K562 (cell line): Measurements from ENCODE around the gene TMEM129.

Experiments used
- ATF6 ChIP-seq: sonication (generic); formaldehyde crosslinking; IDR thresholded peaks from 2 replicates; pipeline ENCODE4 v1.4.0; 2020; ENCODE audit warnings: mild to moderate bottlenecking, missing genetic modification reagents
- FOXM1 ChIP-seq, 2 experiments: fragments of 450-650 bp in 1 of 2; sonication (generic) in 1 of 2; formaldehyde crosslinking in 1 of 2; IDR thresholded peaks; 2 replicates each; pipeline versions ENCODE4 v1.6.1 to v1.9.0; 2017 to 2022; ENCODE audit warnings: low read depth in 2 of 2, mild to moderate bottlenecking in 2 of 2, missing genetic modification reagents in 1 of 2, moderate library complexity in 1 of 2
- HDGF ChIP-seq: fragments of 450-650 bp; IDR thresholded peaks from 2 replicates; pipeline ENCODE4 v1.6.1; 2016
- NCOR1 ChIP-seq: fragments of 450-650 bp; IDR thresholded peaks from 2 replicates; pipeline ENCODE4 v1.6.1; 2016; ENCODE audit warnings: mild to moderate bottlenecking, moderate library complexity
- SRF ChIP-seq, 2 experiments: fragments of 250-450, 450-650 bp in 1 of 2; sonication (Bioruptor Pico) in 1 of 2; sonication (generic) in 1 of 2; formaldehyde crosslinking; IDR thresholded peaks; 2 replicates each; pipeline versions ENCODE4 v1.5.0 to v1.5.1; 2020 to 2022; ENCODE audit warnings: mild to moderate bottlenecking in 1 of 2, missing genetic modification reagents in 1 of 2
- ZKSCAN1 ChIP-seq: fragments of 150-350 bp; IDR thresholded peaks from 2 replicates; pipeline ENCODE4 v1.6.1; 2016; ENCODE audit warnings: low read depth, low read length
- ZNF511 ChIP-seq: sonication (generic); formaldehyde crosslinking; IDR thresholded peaks from 2 replicates; pipeline ENCODE4 v1.8.0; 2022; ENCODE audit warnings: mild to moderate bottlenecking, missing genetic modification reagents

DNA sequence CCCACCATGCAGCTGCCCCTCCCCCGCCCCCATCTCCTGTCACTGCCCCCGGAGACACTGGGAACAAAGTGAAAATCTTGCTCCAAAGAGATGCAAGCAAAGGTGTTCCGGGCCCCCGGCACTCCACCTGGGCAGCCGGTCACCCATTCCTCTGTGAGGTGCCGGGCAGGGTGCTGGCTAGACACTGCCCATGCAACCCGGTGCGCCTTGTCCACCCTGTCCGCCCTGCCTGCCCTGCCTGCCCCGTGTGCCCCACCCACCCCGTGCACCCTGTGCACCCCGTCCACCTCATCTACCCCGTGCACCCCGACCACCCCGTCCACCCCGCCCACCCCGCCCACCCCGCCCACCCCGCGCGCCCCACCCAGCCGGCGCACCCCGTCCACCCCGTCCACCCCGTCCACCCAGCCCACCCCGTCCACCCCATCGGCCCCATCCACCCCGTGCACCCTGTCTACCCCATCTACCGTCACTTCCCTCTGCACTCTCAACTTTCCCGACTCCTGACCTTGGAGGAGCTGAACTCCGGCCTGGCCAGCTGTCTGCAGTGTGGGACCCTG lies 40.1 kb upstream of the TMEM129 start:
- no peak for TF ChIP-seq FOXM1 (IDR thresholded peaks at IDR 0.05; ENCODE audit: low read depth)
- TF ChIP-seq FOXM1 (CRISPR knock-in tag; IDR thresholded peaks at IDR 0.05; ENCODE audit: low read depth), result no peak
- TF ChIP-seq SRF (CRISPR knock-in tag; IDR thresholded peaks at IDR 0.05), result no peak
- TF ChIP-seq ATF6, result no peak
- TF ChIP-seq ZNF511, result no peak
- no peak for TF ChIP-seq HDGF
- no peak for TF ChIP-seq ZKSCAN1
- TF ChIP-seq NCOR1, result no peak
